ENCODE data around the gene USP7.

The USP7 gene

GRCh38 chr16:8952281-8952751 is 11.4 kb downstream of the USP7 start:
- Mint-ChIP-seq H3K27ac (no peak overlapping the region), H3K9me3 (no peaks in the 10 kb centered on the region)
- ATAC-seq (replicated peaks): no peak

GRCh38 chr16:8951447-8952280 is 12.0 kb downstream of the USP7 start:
- H3K27me3 Mint-ChIP-seq: no peaks in the 10 kb centered on the region
- ATAC-seq (replicated peaks) (peak; percentile 73 to 79), DNase-seq (no peak)
- peaks cover 63 to 78% of the 10 kb centered on the region in 2 donors for H3K4me1 Mint-ChIP-seq
- no peaks in the 10 kb centered on the region for H3K9me3 Mint-ChIP-seq
- peaks cover 4 to 25% of the 10 kb centered on the region in 2 donors for H3K36me3 Mint-ChIP-seq
- peak overlapping the region; percentile 37 to 69 for H3K4me3 Mint-ChIP-seq
- peak overlapping the region; percentile 71 for H3K27ac Mint-ChIP-seq

More at GRCh38 chr16:8952281-8952751, 11.4 kb downstream of the USP7 start:
- no peaks in the 10 kb centered on the region for H3K27me3 Mint-ChIP-seq
- H3K36me3 Mint-ChIP-seq: peaks cover 4 to 29% of the 10 kb centered on the region in 2 donors
- H3K4me1 Mint-ChIP-seq: peaks cover 68 to 81% of the 10 kb centered on the region in 2 donors
- peak overlapping the region in 1 of 2 donors; percentile 30 for H3K4me3 Mint-ChIP-seq
- DNase-seq: no peak

DNA sequence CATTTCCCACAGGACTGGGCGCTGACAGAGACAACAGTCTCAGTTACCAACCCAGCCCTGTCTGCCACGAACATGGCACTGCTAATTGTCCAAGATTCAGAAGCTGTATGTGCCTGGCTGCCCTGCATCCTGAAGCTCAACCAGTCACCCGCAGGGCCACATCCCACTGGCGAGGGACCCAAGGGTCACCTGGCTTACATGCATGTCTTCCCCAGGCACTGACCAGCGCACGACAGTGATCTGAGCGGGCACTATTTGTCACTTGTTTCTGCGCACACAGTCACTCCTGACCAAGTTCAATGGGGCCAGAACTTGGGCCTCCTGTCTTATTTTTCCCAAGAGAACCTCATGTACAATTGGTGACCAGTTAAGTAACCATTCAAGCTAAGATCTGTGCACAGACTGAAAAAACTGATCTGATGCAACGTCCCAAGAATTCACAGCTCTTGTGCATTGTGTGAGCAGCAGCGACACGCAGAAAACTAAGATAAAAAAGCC is 13.1 kb downstream of the USP7 start:
- ATAC-seq (replicated peaks): no peak
- H3K9me3 Mint-ChIP-seq: no peaks in the 10 kb centered on the region
- peaks cover 64 to 78% of the 10 kb centered on the region in 2 donors for H3K4me1 Mint-ChIP-seq
- H3K27me3 Mint-ChIP-seq: no peaks in the 10 kb centered on the region
- peak overlapping the region in 1 of 2 donors; percentile 23 for H3K4me3 Mint-ChIP-seq
- no peak for DNase-seq
- peak overlapping the region; percentile 75 for H3K27ac Mint-ChIP-seq
- H3K36me3 Mint-ChIP-seq: peaks cover 4 to 25% of the 10 kb centered on the region in 2 donors

GRCh38 chr16:8949536-8950418 is 13.9 kb downstream of the USP7 start:
- peaks cover 4 to 25% of the 10 kb centered on the region in 2 donors for H3K36me3 Mint-ChIP-seq
- peak overlapping the region in 1 of 2 donors; percentile 49 for H3K4me3 Mint-ChIP-seq
- H3K27ac Mint-ChIP-seq: peak overlapping the region; percentile 25

GRCh38 chr16:8948831-8949230 is 14.9 kb downstream of the USP7 start:
- Mint-ChIP-seq H3K9me3 (no peaks in the 10 kb centered on the region), H3K4me1 (peaks cover 71 to 89% of the 10 kb centered on the region in 2 donors), H3K27ac (no peak overlapping the region), H3K36me3 (peaks cover 4 to 25% of the 10 kb centered on the region in 2 donors), H3K27me3 (no peaks in the 10 kb centered on the region), H3K4me3 (no peak overlapping the region)
- ATAC-seq (replicated peaks) (no peak), DNase-seq (no peak)

More at GRCh38 chr16:8949536-8950418, 13.9 kb downstream of the USP7 start:
- no peak for DNase-seq
- Mint-ChIP-seq H3K4me1 (peaks cover 65 to 85% of the 10 kb centered on the region in 2 donors), H3K27me3 (no peaks in the 10 kb centered on the region), H3K9me3 (no peaks in the 10 kb centered on the region)
- ATAC-seq (replicated peaks): no peak

- Mint-ChIP-seq H3K27ac (peak overlapping the region; percentile 85), H3K4me1 (peaks cover 74 to 91% of the 10 kb centered on the region in 2 donors), H3K36me3 (peaks cover 2 to 22% of the 10 kb centered on the region in 2 donors), H3K4me3 (peak overlapping the region; percentile 45 to 52), H3K9me3 (no peaks in the 10 kb centered on the region), H3K27me3 (no peaks in the 10 kb centered on the region)
- ATAC-seq (replicated peaks) (no peak), DNase-seq (no peak)
Measured at GRCh38 chr16:8948069-8948593, 15.6 kb downstream of the USP7 start.

DNA sequence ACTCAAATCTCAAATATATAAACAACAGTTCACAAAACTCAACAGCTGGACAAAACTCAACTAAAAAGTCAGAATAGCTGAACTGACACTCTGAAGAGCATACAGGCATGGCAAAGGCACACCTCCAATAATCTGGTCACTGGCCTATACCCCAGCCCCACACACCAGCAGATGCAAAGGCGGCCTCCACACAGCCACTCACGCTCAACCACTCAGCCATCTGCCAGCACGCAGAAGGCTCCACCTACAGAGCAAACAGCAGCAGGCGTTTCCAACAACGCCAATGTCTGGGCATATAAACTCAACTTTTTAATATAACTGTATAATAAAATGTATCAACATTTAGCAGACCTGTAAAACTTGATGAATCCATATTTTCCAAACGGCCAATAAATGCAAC is 17.2 kb downstream of the USP7 start:
- H3K36me3 Mint-ChIP-seq: peaks cover 0 to 18% of the 10 kb centered on the region in 2 donors
- ATAC-seq (replicated peaks): peak; percentile 45 to 61
- H3K4me1 Mint-ChIP-seq: peaks cover 71 to 91% of the 10 kb centered on the region in 2 donors
- no peak for DNase-seq
- H3K27me3 Mint-ChIP-seq: no peaks in the 10 kb centered on the region
- H3K27ac Mint-ChIP-seq: peak overlapping the region; percentile 44
- no peak overlapping the region for H3K4me3 Mint-ChIP-seq
- H3K9me3 Mint-ChIP-seq: no peaks in the 10 kb centered on the region

GRCh38 chr16:8945626-8946296 is 17.9 kb downstream of the USP7 start:
- ATAC-seq (replicated peaks) (no peak), DNase-seq (no peak)
- Mint-ChIP-seq H3K27me3 (no peaks in the 10 kb centered on the region), H3K9me3 (no peaks in the 10 kb centered on the region), H3K36me3 (peaks cover 3 to 22% of the 10 kb centered on the region in 2 donors), H3K4me1 (peaks cover 70 to 91% of the 10 kb centered on the region in 2 donors), H3K4me3 (no peak overlapping the region), H3K27ac (peak overlapping the region; percentile 57)

GRCh38 chr16:8943966-8944759 is 19.5 kb downstream of the USP7 start:
- ATAC-seq (replicated peaks) (peak; percentile 95), DNase-seq (no peak)
- Mint-ChIP-seq H3K36me3 (peaks cover 5 to 26% of the 10 kb centered on the region in 2 donors), H3K27me3 (no peaks in the 10 kb centered on the region), H3K9me3 (no peaks in the 10 kb centered on the region), H3K4me3 (peak overlapping the region; percentile 73 to 81), H3K27ac (peak overlapping the region; percentile 94), H3K4me1 (peaks cover 74 to 95% of the 10 kb centered on the region in 2 donors)

- H3K9me3 Mint-ChIP-seq: no peaks in the 10 kb centered on the region
- DNase-seq (no peak), ATAC-seq (replicated peaks) (no peak)
- H3K27me3 Mint-ChIP-seq: no peaks in the 10 kb centered on the region
- peak overlapping the region; percentile 32 to 51 for H3K4me3 Mint-ChIP-seq
- peak overlapping the region; percentile 67 for H3K27ac Mint-ChIP-seq
- peaks cover 73 to 96% of the 10 kb centered on the region in 2 donors for H3K4me1 Mint-ChIP-seq
- H3K36me3 Mint-ChIP-seq: peaks cover 9 to 24% of the 10 kb centered on the region in 2 donors
Measured at GRCh38 chr16:8943001-8943763, 20.5 kb downstream of the USP7 start.

DNA sequence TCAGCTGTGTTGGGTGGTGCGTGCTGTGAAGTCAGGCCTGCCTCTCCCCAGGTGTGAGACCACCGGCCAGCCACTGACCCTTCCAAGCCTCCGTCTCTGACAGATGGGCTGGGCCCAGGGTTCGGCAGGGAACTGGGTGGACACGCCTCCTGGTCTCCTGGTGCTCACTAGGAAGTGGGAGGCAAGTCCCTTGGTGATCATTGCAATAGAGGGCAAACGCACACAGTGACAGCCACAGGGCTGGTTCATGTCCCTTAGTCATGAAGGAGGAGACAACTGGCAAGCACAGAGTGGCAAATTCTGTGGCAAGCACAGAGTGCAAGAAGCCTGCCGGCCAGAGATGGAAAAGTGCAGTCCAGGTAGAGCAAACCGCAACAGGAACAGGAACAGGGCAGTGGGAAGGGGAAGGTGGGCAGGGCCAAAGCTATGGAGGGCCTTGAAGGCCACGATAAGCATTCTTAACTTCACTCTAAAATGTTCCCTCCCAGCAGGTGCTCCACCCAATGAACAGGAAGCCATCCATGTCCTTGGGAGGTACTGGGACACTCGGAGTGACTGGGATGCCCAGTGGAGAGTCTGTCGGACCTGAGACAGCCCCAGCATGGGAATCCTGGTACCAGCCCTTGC is 21.9 kb downstream of the USP7 start:
- peaks cover 72 to 97% of the 10 kb centered on the region in 2 donors for H3K4me1 Mint-ChIP-seq

DNA sequence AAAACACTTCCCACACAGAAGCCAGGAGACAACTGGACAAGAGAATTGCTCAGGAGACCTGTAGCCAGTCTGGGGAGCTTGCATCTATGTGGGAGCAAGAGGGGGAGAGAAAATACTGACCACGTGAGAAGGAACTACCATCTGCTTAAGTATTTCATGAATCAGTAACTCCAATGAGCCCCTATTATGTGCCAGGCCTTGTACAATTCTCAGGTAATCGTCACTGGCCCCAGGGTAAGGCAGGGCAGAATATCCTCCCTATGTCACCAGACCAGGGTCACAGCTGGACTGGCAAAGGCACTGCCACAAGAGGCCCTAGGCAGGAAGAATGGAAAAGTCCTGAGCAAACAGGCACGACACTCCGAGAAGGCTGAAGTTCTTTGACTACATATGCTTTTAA is 25.9 kb downstream of the USP7 start:
- H3K36me3 Mint-ChIP-seq: peaks cover 9 to 20% of the 10 kb centered on the region in 2 donors

More for the DNA sequence above, 21.9 kb downstream of the USP7 start:
- DNase-seq (no peak), ATAC-seq (replicated peaks) (no peak)
- H3K27me3 Mint-ChIP-seq: no peaks in the 10 kb centered on the region
- H3K36me3 Mint-ChIP-seq: peaks cover 9 to 20% of the 10 kb centered on the region in 2 donors
- H3K27ac Mint-ChIP-seq: peak overlapping the region; percentile 88
- peak overlapping the region in 1 of 2 donors; percentile 25 for H3K4me3 Mint-ChIP-seq
- H3K9me3 Mint-ChIP-seq: no peaks in the 10 kb centered on the region

More for the DNA sequence above, 25.9 kb downstream of the USP7 start:
- no peak overlapping the region for H3K4me3 Mint-ChIP-seq
- no peak for DNase-seq
- no peaks in the 10 kb centered on the region for H3K27me3 Mint-ChIP-seq
- H3K9me3 Mint-ChIP-seq: no peaks in the 10 kb centered on the region
- ATAC-seq (replicated peaks): no peak
- H3K27ac Mint-ChIP-seq: no peak overlapping the region
- H3K4me1 Mint-ChIP-seq: peaks cover 59 to 93% of the 10 kb centered on the region in 2 donors

All from stimulated activated naive B cell treated with anti-CD40 and anti-IgM and Interleukin-4, amounts not matched to agents 10 μg/mL and 1 μg/mL and 100 μg/mL, for 72 hours (primary cell).